ENCODE data around the gene CTPS2.
A peak's percentile ranks its signal among the peaks of the same experiment; 100 is the strongest.

Gene CTPS2

DNA sequence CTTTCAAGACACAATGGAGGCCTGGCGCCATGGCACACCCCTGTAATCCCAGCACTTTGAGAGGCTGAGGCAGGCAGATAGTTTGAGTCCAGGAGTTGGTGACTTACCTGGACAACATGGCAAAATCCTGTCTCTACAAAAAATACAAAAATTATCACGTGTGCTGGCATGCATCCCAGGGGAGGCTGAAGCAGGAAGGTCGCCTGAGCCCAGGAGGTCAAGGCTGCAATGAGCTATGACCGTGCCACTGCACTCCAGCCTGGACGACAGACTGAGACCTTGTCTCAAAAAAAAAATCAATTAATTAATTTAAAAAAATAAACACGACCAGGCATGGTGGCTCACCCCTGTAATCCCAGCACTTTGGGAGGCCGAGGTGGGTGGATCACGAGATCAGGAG is 2.0 kb upstream of the CTPS2 start:
- H3K27ac ChIP-seq (ENCODE audit: low read depth, low read length, poor library complexity, severe bottlenecking), result no peak overlapping the region
- no peaks in the 10 kb centered on the region for H3K27me3 ChIP-seq (ENCODE audit: insufficient read depth, low read length)
- no peak overlapping the region for H3K4me3 ChIP-seq (ENCODE audit: low read depth, low read length, poor library complexity, severe bottlenecking)

DNA sequence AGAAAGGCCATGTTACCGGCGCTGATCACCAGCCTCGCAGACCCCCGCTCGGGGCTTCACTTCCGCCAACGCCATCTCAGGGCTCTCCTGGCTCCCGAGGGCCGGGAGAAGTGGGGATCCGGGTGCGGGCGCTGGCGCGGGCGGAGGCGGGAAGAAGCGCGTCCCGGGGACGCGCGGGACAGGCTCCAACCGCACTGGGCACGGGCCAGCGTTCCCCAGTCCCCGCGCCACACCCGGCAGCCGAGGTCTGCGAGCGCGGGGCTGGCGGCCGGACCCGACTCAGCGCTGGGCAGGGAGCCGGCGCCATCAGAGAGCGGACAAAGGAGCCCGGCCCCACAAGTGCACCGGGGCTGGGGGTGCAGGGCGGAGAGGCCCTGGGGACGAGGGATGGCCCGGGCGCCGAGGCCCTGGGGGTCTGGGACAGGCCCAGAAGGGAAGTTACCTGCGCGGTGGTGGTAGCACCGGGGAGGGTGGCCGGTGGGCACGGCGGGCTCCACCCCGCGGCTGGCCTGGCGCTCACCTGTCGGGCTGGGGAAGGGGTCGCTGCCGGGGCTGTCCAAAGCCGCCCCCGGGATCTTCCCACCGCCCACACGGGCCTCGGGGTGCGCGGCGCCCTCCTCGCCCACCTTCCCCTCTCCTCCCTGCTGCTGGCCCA is 449 bp downstream of the CTPS2 start:
- Histone ChIP-seq H3K9me3 (ENCODE audit: low read length) (no peaks in the 10 kb centered on the region), H3K4me1 (ENCODE audit: insufficient read depth, low read length, severe bottlenecking) (peaks cover 30% of the 10 kb centered on the region), H3K79me2 (ENCODE audit: insufficient read depth, low read length) (no peaks in the 10 kb centered on the region), H3K36me3 (ENCODE audit: insufficient read depth, low read length) (peaks cover 12% of the 10 kb centered on the region), H3K27ac (ENCODE audit: low read depth, low read length, poor library complexity, severe bottlenecking) (peak overlapping the region; percentile 91), H4K20me1 (ENCODE audit: insufficient read depth, low read length) (no peaks in the 10 kb centered on the region), H3K9ac (ENCODE audit: low read length) (peak overlapping the region; percentile 95), H2AFZ (ENCODE audit: low read length) (no peak overlapping the region), H3F3A (ENCODE audit: insufficient read depth, low read length) (no peaks in the 10 kb centered on the region), H3K4me2 (ENCODE audit: low read length) (peak overlapping the region; percentile 83), H3K4me3 (ENCODE audit: low read depth, low read length, poor library complexity, severe bottlenecking) (peak overlapping the region; percentile 94), H3K9me2 (ENCODE audit: low read depth, low read length) (no peaks in the 10 kb centered on the region), H3K27me3 (ENCODE audit: insufficient read depth, low read length) (no peaks in the 10 kb centered on the region)
- no peak for TF ChIP-seq EZH2 (IDR thresholded peaks at IDR 0.05; ENCODE audit: borderline replicate concordance, low read length)
- TF ChIP-seq, protein P1, sequence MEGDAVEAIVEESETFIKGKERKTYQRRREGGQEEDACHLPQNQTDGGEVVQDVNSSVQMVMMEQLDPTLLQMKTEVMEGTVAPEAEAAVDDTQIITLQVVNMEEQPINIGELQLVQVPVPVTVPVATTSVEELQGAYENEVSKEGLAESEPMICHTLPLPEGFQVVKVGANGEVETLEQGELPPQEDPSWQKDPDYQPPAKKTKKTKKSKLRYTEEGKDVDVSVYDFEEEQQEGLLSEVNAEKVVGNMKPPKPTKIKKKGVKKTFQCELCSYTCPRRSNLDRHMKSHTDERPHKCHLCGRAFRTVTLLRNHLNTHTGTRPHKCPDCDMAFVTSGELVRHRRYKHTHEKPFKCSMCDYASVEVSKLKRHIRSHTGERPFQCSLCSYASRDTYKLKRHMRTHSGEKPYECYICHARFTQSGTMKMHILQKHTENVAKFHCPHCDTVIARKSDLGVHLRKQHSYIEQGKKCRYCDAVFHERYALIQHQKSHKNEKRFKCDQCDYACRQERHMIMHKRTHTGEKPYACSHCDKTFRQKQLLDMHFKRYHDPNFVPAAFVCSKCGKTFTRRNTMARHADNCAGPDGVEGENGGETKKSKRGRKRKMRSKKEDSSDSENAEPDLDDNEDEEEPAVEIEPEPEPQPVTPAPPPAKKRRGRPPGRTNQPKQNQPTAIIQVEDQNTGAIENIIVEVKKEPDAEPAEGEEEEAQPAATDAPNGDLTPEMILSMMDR (IDR thresholded peaks at IDR 0.05; ENCODE audit: low read length), result no peak

More for the DNA sequence above, 2.0 kb upstream of the CTPS2 start:
- no peaks in the 10 kb centered on the region for H3K36me3 ChIP-seq (ENCODE audit: insufficient read depth, low read length)
- peaks cover 30% of the 10 kb centered on the region for H3K4me1 ChIP-seq (ENCODE audit: insufficient read depth, low read length, severe bottlenecking)
- H2AFZ ChIP-seq (ENCODE audit: low read length), result no peak overlapping the region
- no peak overlapping the region for H3K4me2 ChIP-seq (ENCODE audit: low read length)
- no peaks in the 10 kb centered on the region for H3K9me3 ChIP-seq (ENCODE audit: low read length)
- H4K20me1 ChIP-seq (ENCODE audit: insufficient read depth, low read length), result no peaks in the 10 kb centered on the region
- no peaks in the 10 kb centered on the region for H3K79me2 ChIP-seq (ENCODE audit: insufficient read depth, low read length)
- TF ChIP-seq, protein P1 (IDR thresholded peaks at IDR 0.05; ENCODE audit: low read length), result no peak
- TF ChIP-seq EZH2 (IDR thresholded peaks at IDR 0.05; ENCODE audit: borderline replicate concordance, low read length), result no peak
- no peak overlapping the region for H3K9ac ChIP-seq (ENCODE audit: low read length)
- no peaks in the 10 kb centered on the region for H3F3A ChIP-seq (ENCODE audit: insufficient read depth, low read length)
- H3K9me2 ChIP-seq (ENCODE audit: low read depth, low read length), result no peaks in the 10 kb centered on the region

DNA sequence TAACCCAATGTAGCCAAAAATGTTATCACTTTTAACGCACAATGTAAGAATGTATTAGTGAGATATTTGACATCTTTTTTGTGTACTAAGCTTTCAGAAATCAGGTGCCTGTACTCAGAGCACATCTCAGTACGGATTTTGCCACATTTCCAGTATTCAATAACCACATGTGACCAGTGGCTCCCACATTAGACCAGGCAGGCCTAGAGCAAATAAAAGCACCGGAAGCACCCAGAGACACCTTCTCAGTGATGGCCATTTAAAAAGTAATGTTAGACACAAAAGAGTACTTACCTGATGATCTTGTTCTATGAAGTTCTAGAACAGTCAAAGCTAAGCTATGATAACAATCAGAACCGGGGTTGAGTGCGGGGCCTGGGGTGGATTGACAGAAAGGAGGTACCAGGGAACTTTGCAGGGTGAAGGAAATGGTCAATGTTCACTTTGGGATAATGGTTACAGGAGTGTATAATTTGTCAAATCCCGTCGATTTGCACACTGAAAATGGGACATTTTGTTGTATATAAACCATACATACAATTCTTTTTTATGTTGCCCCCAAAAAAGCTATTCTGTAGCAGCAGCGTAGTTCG is 1.2 kb downstream of the CTPS2 start:
- H2AFZ ChIP-seq (ENCODE audit: low read length), result no peak overlapping the region
- no peaks in the 10 kb centered on the region for H3K9me2 ChIP-seq (ENCODE audit: low read depth, low read length)
- peak overlapping the region; percentile 94 for H3K4me3 ChIP-seq (ENCODE audit: low read depth, low read length, poor library complexity, severe bottlenecking)

More for the DNA sequence above, 1.2 kb downstream of the CTPS2 start:
- no peak for TF ChIP-seq EZH2 (IDR thresholded peaks at IDR 0.05; ENCODE audit: borderline replicate concordance, low read length)
- TF ChIP-seq, protein P1 (IDR thresholded peaks at IDR 0.05; ENCODE audit: low read length), result no peak
- no peaks in the 10 kb centered on the region for H4K20me1 ChIP-seq (ENCODE audit: insufficient read depth, low read length)
- H3F3A ChIP-seq (ENCODE audit: insufficient read depth, low read length), result no peaks in the 10 kb centered on the region
- H3K9ac ChIP-seq (ENCODE audit: low read length), result peak overlapping the region; percentile 95
- H3K36me3 ChIP-seq (ENCODE audit: insufficient read depth, low read length), result peaks cover 18% of the 10 kb centered on the region
- peak overlapping the region; percentile 83 for H3K4me2 ChIP-seq (ENCODE audit: low read length)
- peak overlapping the region; percentile 91 for H3K27ac ChIP-seq (ENCODE audit: low read depth, low read length, poor library complexity, severe bottlenecking)
- no peaks in the 10 kb centered on the region for H3K9me3 ChIP-seq (ENCODE audit: low read length)
- no peaks in the 10 kb centered on the region for H3K79me2 ChIP-seq (ENCODE audit: insufficient read depth, low read length)
- H3K4me1 ChIP-seq (ENCODE audit: insufficient read depth, low read length, severe bottlenecking), result peaks cover 31% of the 10 kb centered on the region
- no peaks in the 10 kb centered on the region for H3K27me3 ChIP-seq (ENCODE audit: insufficient read depth, low read length)

All from OCI-LY1 (cell line).